Testis (tissue), 3 donors: ENCODE data around the gene SEC61B. TPM values are rescaled to one million over a fixed set of nuclear protein-coding genes. Genes with fewer than 3 reads are reported as not detected.
A peak's percentile ranks its signal among the peaks of the same experiment; 100 is the strongest.

Experiments used
- DNase-seq: peaks from one replicate; pipeline ENCODE4 v3.0.0-alpha.2; 2019
- H3K27ac ChIP-seq, 2 donors: fragments of 200-600 bp; sonication (generic); one replicate each; pipeline ENCODE4 v1.5.1; 2019
- H3K27me3 ChIP-seq: fragments of 200-600 bp; sonication (generic); one replicate; pipeline ENCODE4 v1.5.1; 2019
- H3K36me3 ChIP-seq: fragments of 200-600 bp; sonication (generic); one replicate; pipeline ENCODE4 v1.5.1; 2017; ENCODE audit warnings: low read depth; ENCODE audit errors: missing control alignments
- H3K4me1 ChIP-seq: fragments of 200-600 bp; sonication (generic); one replicate; pipeline ENCODE4 v1.5.1; 2019
- H3K4me3 ChIP-seq, 2 donors: fragments of 200-600 bp; sonication (generic); one replicate each; pipeline ENCODE4 v1.5.1; 2017 to 2019
- H3K9me3 ChIP-seq: fragments of 200-600 bp; sonication (generic); one replicate; pipeline ENCODE4 v1.5.1; 2017
- POLR2A ChIP-seq: fragments of 450-650 bp; IDR thresholded peaks from one replicate; pipeline ENCODE4 v1.6.1; 2017; ENCODE audit warnings: antibody characterized with exemption, mild to moderate bottlenecking, moderate library complexity
- WGBS, 2 donors: methylation state at CpG; one replicate each; pipeline ENCODE4 v1.1.5; 2018; 5-methylcytosine and 5-hydroxymethylcytosine counted together
- intact Hi-C: fragments of 100-400 bp; cut with DNase I; formaldehyde crosslinking; loops from one replicate; pipeline ENCODE4 v1.15.1; 2023; ENCODE audit warnings: low total_unique reads
- polyA plus RNA-seq: library from polyadenylated mRNA; stranded (reverse); fragments of 350-450 nt; fragmentation: Illumina TruSeq; extraction: RNeasy Lipid Tissue Mini Kit (QIAGEN cat#74804); gene quantifications from one replicate; pipeline ENCODE4 v1.2.3, GENCODE V29; 2014; ENCODE audit warnings: low read depth, low replicate concordance; ENCODE audit not compliant: insufficient read depth
- total RNA-seq, 2 donors: library from RNA; depleted of rRNA; stranded (reverse); fragments of >200 nt; gene quantifications; one replicate each; pipeline ENCODE4 v1.2.3, GENCODE V29; 2016
- TF ChIP-seq, protein P1 (sequence below), 3 experiments: fragments of 450-650 bp in 2 of 3; fragments of 200-600 bp in 1 of 3; sonication (generic) in 1 of 3; IDR thresholded peaks; one replicate each; pipeline ENCODE4 v1.5.1; 2016 to 2019; ENCODE audit warnings: antibody characterized with exemption in 3 of 3, mild to moderate bottlenecking in 2 of 3, moderate library complexity in 1 of 3

SEC61B gene
- total and polyA plus RNA-seq, 3 donors from 2014 or later = 78.3 to 145 (median 91.7) TPM

DNA sequence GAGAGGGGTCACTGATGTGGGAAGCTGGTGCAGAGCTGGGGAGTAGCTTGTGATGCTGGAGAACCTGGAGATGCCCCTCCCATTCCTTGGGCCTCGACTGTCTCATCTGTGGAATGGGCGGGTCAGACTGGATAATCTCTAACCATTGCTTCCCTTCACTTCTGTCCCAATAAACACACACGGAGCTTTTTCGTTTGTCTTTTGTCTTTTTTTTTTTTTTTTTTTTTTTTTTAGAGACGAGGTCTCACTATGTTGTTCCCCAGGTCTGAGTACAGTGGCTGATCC, 36.8 kb upstream of the SEC61B start:
- Histone ChIP-seq H3K27ac (no peak overlapping the region), H3K4me1 (no peaks in the 10 kb centered on the region), H3K27me3 (no peaks in the 10 kb centered on the region), H3K36me3 (no peaks in the 10 kb centered on the region), H3K4me3 (peak overlapping the region; percentile 26 to 30), H3K9me3 (no peaks in the 10 kb centered on the region)
- 48 to 68% methylated on average over 5 of the region's 5 CpGs for WGBS, 2 donors
- intact Hi-C loops = no loop called here
- no peak for DNase-seq
- TF ChIP-seq, protein P1, sequence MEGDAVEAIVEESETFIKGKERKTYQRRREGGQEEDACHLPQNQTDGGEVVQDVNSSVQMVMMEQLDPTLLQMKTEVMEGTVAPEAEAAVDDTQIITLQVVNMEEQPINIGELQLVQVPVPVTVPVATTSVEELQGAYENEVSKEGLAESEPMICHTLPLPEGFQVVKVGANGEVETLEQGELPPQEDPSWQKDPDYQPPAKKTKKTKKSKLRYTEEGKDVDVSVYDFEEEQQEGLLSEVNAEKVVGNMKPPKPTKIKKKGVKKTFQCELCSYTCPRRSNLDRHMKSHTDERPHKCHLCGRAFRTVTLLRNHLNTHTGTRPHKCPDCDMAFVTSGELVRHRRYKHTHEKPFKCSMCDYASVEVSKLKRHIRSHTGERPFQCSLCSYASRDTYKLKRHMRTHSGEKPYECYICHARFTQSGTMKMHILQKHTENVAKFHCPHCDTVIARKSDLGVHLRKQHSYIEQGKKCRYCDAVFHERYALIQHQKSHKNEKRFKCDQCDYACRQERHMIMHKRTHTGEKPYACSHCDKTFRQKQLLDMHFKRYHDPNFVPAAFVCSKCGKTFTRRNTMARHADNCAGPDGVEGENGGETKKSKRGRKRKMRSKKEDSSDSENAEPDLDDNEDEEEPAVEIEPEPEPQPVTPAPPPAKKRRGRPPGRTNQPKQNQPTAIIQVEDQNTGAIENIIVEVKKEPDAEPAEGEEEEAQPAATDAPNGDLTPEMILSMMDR (IDR thresholded peaks at IDR 0.05) = no peak
- no peak for TF ChIP-seq POLR2A

DNA sequence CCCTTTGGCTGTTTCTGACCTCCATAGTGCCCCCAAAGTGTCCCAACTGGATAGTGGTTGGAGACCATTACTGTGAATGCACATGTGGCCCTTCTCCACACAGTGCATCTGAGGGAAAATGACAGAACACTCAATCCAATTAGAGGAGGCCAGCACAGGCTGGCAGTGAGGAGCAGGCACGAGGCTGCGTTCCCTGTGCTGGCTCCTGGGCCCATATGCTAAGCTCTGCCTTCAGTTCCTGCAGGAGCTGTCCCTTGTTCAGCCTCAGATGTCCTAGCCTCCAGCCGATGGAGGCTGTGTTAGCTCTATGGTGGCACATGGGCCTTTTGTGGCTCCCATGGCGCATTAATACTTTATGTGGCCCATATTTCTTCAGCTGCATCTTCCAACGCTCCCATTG, 36.1 kb upstream of the SEC61B start:
- Histone ChIP-seq H3K4me1 (no peaks in the 10 kb centered on the region), H3K27me3 (no peaks in the 10 kb centered on the region), H3K36me3 (no peaks in the 10 kb centered on the region), H3K4me3 (no peak overlapping the region), H3K9me3 (no peaks in the 10 kb centered on the region), H3K27ac (no peak overlapping the region)
- WGBS, 2 donors = 81 to 95% methylated on average over 5 of the region's 5 CpGs
- intact Hi-C loops = no loop called here
- no peak for DNase-seq
- TF ChIP-seq, protein P1 (IDR thresholded peaks at IDR 0.05) = no peak
- no peak for TF ChIP-seq POLR2A

DNA sequence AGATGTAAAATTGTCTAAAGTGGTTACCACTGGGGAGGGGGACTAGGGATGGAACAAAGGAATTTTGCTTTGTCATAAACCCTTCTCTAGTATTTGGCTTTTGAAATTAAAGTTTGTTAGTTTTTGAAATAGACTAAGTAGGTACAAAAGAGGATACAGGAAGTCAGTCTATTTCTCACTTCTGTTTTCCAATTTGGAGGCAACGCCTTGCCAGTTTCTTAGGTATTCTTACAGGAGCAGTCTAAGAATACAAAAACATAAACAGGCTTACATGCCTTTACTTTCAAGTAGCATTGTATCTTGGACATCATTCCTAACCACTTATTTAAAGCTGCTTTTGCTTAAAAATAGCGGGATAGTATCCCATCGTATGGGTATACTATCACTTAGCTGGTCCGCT, 34.8 kb upstream of the SEC61B start:
- intact Hi-C loops = no loop called here
- H3K27me3 ChIP-seq = no peaks in the 10 kb centered on the region
- 88 to 89% methylated on average over 4 of the region's 4 CpGs for WGBS, 2 donors
- no peak overlapping the region for H3K27ac ChIP-seq
- DNase-seq = no peak
- TF ChIP-seq, protein P1 (IDR thresholded peaks at IDR 0.05) = no peak
- TF ChIP-seq POLR2A = no peak
- no peaks in the 10 kb centered on the region for H3K4me1 ChIP-seq
- H3K9me3 ChIP-seq = no peaks in the 10 kb centered on the region
- H3K36me3 ChIP-seq = no peaks in the 10 kb centered on the region
- H3K4me3 ChIP-seq = no peak overlapping the region

DNA sequence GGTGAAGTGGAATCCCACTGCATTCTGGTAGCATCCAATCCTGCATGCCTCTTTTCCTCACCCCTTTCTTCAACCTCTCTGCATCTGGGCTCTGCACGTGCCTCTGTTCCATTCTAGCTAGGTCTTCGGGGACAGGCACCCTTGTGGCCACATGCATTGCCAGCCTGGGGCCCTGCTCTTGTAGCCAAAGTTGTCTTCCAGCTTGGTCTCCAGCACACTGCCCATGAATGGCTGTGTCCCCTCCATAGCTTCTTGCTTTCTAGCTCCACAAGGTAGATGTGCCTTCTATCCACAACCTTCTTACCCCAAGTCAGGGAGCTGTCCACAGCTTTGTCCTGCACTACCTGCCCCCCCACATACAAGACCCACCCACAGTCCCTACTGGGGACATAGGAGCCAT, 32.9 kb upstream of the SEC61B start:
- DNase-seq = no peak
- Histone ChIP-seq H3K36me3 (no peaks in the 10 kb centered on the region), H3K4me3 (no peak overlapping the region), H3K4me1 (no peaks in the 10 kb centered on the region), H3K27ac (no peak overlapping the region), H3K9me3 (no peaks in the 10 kb centered on the region), H3K27me3 (no peaks in the 10 kb centered on the region)
- intact Hi-C loops = no loop called here
- 85% methylated on average over 2 of the region's 2 CpGs for WGBS, 2 donors
- TF ChIP-seq, protein P1 (IDR thresholded peaks at IDR 0.05) = no peak
- TF ChIP-seq POLR2A = no peak

DNA sequence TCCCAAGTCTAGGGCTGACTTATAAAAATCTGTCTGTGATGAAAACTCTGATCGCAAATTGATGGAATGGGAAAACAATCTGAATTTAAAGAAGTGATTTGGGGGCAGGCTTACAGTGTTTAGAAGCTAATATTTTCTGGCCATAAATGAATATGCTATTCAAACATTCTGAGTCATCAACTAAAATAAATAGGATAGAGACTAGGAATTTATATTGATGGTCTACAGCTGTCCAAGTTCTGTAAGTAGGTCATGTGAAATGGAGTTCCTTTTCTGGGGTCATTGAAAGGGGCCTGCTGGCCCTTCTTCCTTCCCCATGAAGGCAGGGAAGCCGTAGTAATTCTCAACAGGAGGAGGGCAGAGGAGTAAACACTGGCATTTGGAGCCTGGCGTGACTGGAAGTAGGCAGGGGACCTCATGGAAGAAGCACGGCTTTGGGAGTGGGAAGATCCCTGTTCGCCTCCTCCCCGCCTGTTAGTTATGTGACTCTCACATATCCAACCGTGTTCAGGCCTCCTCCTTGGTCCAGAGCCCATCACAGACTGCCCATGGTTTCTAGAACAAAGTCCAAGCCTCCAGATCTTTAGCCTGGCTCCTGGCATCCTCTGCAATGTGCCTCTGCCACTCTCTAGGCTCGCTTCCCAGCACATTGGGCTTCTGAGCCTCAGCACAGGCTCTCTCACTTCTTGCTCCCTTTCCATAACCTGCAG, 32.0 kb upstream of the SEC61B start:
- Histone ChIP-seq H3K27ac (no peak overlapping the region), H3K9me3 (no peaks in the 10 kb centered on the region), H3K27me3 (no peaks in the 10 kb centered on the region), H3K36me3 (no peaks in the 10 kb centered on the region), H3K4me3 (no peak overlapping the region), H3K4me1 (no peaks in the 10 kb centered on the region)
- WGBS, 2 donors = 73 to 81% methylated on average over 7 to 8 of the region's 8 CpGs
- DNase-seq = no peak
- TF ChIP-seq, protein P1 (IDR thresholded peaks at IDR 0.05) = no peak
- no peak for TF ChIP-seq POLR2A
- intact Hi-C loops = no loop called here
